H54 (cell line): ENCODE data around the gene RPS18.
"Not testable (repeated sequence)": the region's sequence is repeated elsewhere in the genome, so short reads cannot be mapped to it uniquely, and the experiment has no call there.

Experiments used
- DNase-seq: peaks from one replicate; pipeline ENCODE4 v3.0.0; 2011; ENCODE audit warnings: low spot score, mixed read lengths; ENCODE audit not compliant: insufficient read length
- FAIRE-seq: peaks from 3 replicates; lab custom pipeline; 2011; peaks lifted over from hg19 to GRCh38; lab: Jason Lieb, UNC
- POLR2A ChIP-seq: IDR thresholded peaks from 2 replicates; pipeline ENCODE4 v1.6.1; 2011; ENCODE audit warnings: low read depth, mild to moderate bottlenecking, low read length

Gene RPS18

GRCh38 chr6:33276864-33277662, 5.2 kb downstream of the RPS18 start, which contains the start of gene B3GALT4:
Gene B3GALT4 (plus strand): TSS chr6:33277123. CDS start chr6:33277420, 297 bp downstream.
- peak; percentile 33; the same call in 1 of the 2 replicates for TF ChIP-seq POLR2A
- DNase-seq (no peak), FAIRE-seq (no peak)

- DNase-seq: no peak
- no peak for FAIRE-seq
- no peak for TF ChIP-seq POLR2A
These were observed 6.0 kb downstream of the RPS18 start for GRCh38 chr6:33277663-33278391.

- FAIRE-seq (no peak), DNase-seq (no peak)
These were observed 6.5 kb downstream of the RPS18 start for GRCh38 chr6:33278392-33278741.

GRCh38 chr6:33278810-33279209, 6.9 kb downstream of the RPS18 start:
- DNase-seq: no peak
- FAIRE-seq: no peak
- no peak for TF ChIP-seq POLR2A

More at GRCh38 chr6:33278392-33278741, 6.5 kb downstream of the RPS18 start:
- TF ChIP-seq POLR2A: no peak

GRCh38 chr6:33279257-33279695, 7.4 kb downstream of the RPS18 start:
- no peak for TF ChIP-seq POLR2A
- DNase-seq (no peak), FAIRE-seq (no peak)

- no peak for TF ChIP-seq POLR2A
- FAIRE-seq (no peak), DNase-seq (no peak)
These were observed 8.2 kb downstream of the RPS18 start for GRCh38 chr6:33279971-33280511.

GRCh38 chr6:33280539-33280938, 8.7 kb downstream of the RPS18 start:
- FAIRE-seq (no peak), DNase-seq (no peak)
- no peak for TF ChIP-seq POLR2A

- FAIRE-seq, DNase-seq: not testable (repeated sequence)
These were observed 13.3 kb downstream of the RPS18 start for GRCh38 chr6:33285214-33285613.

GRCh38 chr6:33286946-33287914, 15.4 kb downstream of the RPS18 start:
- TF ChIP-seq POLR2A: no peak
- DNase-seq (no peak), FAIRE-seq (no peak)

GRCh38 chr6:33288141-33288920, 16.5 kb downstream of the RPS18 start:
- TF ChIP-seq POLR2A: no peak
- FAIRE-seq: no peak
- DNase-seq: no peak

- FAIRE-seq (no peak), DNase-seq (peak; percentile 85)
- TF ChIP-seq POLR2A: peak; percentile 34; the same call in 1 of the 2 replicates
These were observed 17.3 kb downstream of the RPS18 start, which contains the start of the genes PFDN6 and WDR46 for GRCh38 chr6:33288921-33289783. Gene PFDN6 (plus strand): TSS chr6:33289601. CDS start chr6:33289857, 256 bp downstream. Gene WDR46 (minus strand): TSS chr6:33289239. CDS start chr6:33289170, 69 bp downstream.

GRCh38 chr6:33289784-33290315, 18.0 kb downstream of the RPS18 start:
- no peak for TF ChIP-seq POLR2A
- FAIRE-seq (no peak), DNase-seq (no peak)
